GM12801 (cell line): Measurements from ENCODE around the gene SSBP3.

Experiments
- TF ChIP-seq, protein P1 (sequence below): IDR thresholded peaks from one replicate; pipeline ENCODE4 v1.5.1; 2011; ENCODE audit warnings: control low read depth; ENCODE audit not compliant: insufficient read length; ENCODE audit errors: extremely low read depth

The SSBP3 gene

DNA sequence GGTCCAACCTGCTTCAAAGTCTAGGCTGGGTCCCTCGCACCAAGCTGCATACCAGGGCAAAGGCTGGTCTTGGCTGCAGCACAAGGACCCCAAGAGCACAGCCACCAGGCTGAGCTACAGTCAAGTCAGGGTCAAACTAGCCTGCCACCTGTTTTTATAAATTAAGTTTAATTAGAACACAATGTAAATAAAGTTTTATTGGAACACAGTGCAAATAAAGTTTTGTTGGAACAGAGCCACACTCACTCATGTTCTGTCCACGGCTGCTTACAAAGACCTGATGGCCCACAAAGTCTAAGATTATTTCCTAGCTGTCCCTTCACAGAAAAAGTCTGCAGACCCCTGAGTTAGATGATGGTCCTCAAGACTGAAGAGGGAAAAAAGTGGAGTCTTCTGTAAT lies 140.0 kb downstream of the SSBP3 start:
- TF ChIP-seq, protein P1, sequence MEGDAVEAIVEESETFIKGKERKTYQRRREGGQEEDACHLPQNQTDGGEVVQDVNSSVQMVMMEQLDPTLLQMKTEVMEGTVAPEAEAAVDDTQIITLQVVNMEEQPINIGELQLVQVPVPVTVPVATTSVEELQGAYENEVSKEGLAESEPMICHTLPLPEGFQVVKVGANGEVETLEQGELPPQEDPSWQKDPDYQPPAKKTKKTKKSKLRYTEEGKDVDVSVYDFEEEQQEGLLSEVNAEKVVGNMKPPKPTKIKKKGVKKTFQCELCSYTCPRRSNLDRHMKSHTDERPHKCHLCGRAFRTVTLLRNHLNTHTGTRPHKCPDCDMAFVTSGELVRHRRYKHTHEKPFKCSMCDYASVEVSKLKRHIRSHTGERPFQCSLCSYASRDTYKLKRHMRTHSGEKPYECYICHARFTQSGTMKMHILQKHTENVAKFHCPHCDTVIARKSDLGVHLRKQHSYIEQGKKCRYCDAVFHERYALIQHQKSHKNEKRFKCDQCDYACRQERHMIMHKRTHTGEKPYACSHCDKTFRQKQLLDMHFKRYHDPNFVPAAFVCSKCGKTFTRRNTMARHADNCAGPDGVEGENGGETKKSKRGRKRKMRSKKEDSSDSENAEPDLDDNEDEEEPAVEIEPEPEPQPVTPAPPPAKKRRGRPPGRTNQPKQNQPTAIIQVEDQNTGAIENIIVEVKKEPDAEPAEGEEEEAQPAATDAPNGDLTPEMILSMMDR = no peak

DNA sequence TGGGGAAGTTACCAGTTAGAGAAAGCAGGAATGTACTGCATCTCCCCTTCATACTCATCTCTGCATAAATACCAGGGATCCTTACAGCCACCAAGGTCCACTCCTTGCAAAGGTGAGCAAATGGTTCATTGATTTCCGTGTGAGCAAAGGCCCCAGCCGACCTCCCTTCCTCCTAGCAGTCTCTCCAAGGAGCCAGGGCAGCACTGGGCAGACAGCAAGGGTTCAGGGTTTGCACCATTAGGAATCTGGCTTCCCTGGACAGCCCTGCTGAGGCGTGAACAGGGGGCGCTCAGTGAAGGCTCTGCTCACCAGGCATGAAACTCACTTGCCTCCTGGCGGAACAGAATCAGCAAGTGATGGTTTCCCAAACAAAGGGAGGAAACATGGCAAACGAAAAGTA lies 140.5 kb downstream of the SSBP3 start:
- TF ChIP-seq, protein P1 = no peak

- TF ChIP-seq, protein P1 = no peak
These were observed 141.1 kb downstream of the SSBP3 start for GRCh38 chr1:54265126-54265525.

DNA sequence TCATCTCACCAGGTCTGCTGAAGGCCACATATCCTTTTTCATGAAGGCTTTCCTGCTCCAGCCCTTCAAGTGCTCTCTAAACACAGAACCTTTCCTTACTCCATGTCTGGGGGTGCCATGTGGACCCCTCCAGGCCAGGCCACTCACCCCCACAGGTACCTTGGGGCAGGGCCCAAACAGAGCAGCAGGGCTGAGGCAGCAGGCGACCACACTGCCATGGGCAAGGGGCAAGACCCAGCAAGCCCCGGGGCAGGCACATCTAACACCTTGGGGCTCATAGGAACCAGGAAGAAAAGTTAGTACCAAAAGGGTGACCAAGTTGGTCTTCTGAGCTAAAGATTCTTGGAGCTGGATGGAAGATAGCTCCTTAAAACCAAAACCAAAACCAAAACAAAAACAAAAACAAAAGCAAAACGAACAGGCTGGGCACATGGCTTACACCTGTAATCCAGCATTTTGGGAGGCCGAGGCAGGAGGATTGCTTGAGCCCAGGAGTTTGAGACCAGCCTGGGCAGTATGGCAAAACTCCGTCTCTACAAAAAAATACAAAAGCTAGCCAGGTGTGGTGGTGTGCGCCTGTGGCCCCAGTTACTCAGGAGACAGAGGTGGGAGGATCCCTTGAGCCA lies 142.5 kb downstream of the SSBP3 start:
- TF ChIP-seq, protein P1 = no peak

DNA sequence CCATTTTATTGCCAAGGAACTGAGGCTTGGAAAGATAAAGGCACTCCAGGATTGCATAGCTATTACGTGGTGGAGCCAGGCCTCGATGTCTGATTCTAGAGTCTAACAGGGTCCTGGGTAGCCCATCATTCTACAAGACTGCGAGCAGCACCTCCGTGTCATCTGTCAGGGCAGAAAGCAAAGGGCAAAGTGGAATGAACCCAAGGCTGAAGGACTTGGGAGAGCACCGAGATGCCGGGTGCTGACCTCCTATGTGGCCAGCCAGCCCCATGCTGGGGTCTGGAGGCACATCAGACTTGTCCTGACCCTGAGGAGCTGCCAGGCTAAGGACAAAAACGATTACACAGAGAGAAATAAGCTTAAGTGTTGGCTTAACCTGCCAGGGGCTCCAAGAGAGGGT lies 143.9 kb downstream of the SSBP3 start:
- TF ChIP-seq, protein P1 = no peak

- TF ChIP-seq, protein P1 = no peak
These were observed 145.4 kb downstream of the SSBP3 start for GRCh38 chr1:54260810-54261209.

DNA sequence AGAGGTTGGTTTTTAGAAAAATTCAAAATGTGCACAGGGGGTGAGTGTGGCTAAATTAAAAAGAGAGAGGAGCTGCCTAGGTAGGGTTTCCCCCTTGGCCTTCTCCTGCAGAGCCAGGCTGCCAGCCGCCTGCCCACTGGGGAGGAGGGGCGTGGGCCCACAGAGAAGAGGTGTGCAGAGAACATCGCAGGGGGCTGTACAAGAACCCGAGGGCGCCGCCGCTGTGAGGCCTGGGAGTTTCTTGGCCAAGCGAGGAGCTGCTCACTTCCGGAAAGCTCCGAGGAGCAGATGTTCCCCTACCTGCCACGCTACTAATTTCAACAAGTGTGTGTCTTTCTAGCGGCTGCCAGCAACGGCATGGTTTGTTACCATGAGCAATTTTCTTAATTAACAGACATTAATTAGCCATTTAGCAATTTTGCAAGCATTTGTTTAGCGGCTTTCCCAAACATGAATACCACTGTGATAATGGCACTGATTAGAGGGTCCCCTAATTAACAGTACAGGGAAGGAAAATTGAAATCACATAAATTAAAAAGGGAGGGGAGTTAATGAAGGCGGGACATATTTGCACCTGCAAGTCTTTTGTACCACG lies 146.6 kb downstream of the SSBP3 start:
- TF ChIP-seq, protein P1 = no peak

GRCh38 chr1:54257876-54258275 lies 148.3 kb downstream of the SSBP3 start:
- TF ChIP-seq, protein P1 = no peak
